ENCODE results near the gene RSPH1. TPM values are rescaled to one million over a fixed set of nuclear protein-coding genes. Genes with fewer than 3 reads are reported as not detected.

The RSPH1 gene
- under 0.01 TPM in 1 of 2 replicates, not detected in the other for total RNA-seq

DNA sequence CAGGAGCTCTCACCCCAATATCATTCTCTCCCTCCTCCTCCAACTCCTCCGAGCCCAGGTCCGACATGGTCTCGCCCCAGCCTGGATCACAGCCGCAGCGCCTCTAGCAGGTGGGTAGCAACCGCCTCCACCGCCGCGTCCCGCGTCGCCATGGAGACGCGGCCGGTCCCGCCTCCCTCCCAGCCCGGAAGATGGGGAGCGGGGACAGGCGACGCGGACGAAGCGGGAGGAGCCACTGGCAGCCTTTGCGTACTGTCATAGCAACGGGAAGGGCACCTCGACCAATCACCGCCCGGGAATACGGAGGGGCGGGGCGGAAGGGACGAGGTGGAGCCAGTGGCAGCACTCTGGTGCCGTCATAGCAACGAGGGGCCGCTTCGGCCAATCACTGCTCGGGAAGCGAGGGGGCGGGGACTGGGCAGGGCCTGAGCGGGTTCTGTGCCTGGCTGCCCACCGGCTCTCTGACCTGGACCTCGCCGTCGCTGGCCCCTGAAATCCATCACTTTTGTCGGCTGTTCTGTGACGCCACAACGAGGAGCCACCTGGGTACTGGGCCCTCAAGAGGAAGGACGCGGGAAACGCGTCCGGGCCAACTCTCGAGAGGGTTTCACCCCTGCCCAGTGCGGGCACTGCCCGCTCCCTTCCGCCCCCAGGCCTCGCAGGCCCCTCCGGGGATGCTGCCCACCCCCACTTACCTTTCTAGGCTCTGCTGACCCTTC is at the start of gene RSPH1:
TSS of gene RSPH1 (minus strand) at position 105 of the 719 bp plus-strand sequence. CDS start at position 67, 38 bp downstream.

GRCh38 chr21:42513151-42513984 is 17.3 kb upstream of the RSPH1 start, which contains the start of gene SLC37A1:
Gene SLC37A1 (plus strand): TSS chr21:42513852. CDS start chr21:42518455, 4,603 bp downstream.

Other genes starting within 250 kb of the RSPH1 start
- 0.58 TPM in 1 of 2 replicates, not detected in the other for gene TFF3, start 180.8 kb downstream of the RSPH1 start, total RNA-seq
- not detected in 2 replicates for gene TFF2, start 145.2 kb downstream of the RSPH1 start, total RNA-seq
- gene TFF1, start 129.7 kb downstream of the RSPH1 start, total RNA-seq: not detected in 2 replicates
- not detected in 2 replicates for gene TMPRSS3, start 100.2 kb downstream of the RSPH1 start, total RNA-seq
- gene UBASH3A, start 92.3 kb downstream of the RSPH1 start, total RNA-seq: not detected in 2 replicates
- gene SLC37A1, start 17.6 kb upstream of the RSPH1 start, total RNA-seq: 2.5 and 2.8 TPM in 2 replicates
- gene PDE9A, start 157.4 kb upstream of the RSPH1 start, total RNA-seq: 1.3 and 2.0 TPM in 2 replicates

Measured in regular cardiac myocyte (primary cell).